HepG2 (cell line): Measurements from ENCODE around the gene TOMM22. TPM values are rescaled to one million over a fixed set of nuclear protein-coding genes. Genes with fewer than 3 reads are reported as not detected.

ENCODE experiments used
- AHR ChIP-seq: IDR thresholded peaks from 2 replicates; pipeline ENCODE4 v1.6.1; 2018; ENCODE audit warnings: missing genetic modification reagents, missing compliant biosample characterization
- CBX5 ChIP-seq: sonication (generic); formaldehyde crosslinking; IDR thresholded peaks from 2 replicates; pipeline ENCODE4 v1.4.0; 2020; ENCODE audit warnings: missing genetic modification reagents, borderline replicate concordance
- CHD2 ChIP-seq: IDR thresholded peaks from 2 replicates; pipeline ENCODE4 v1.6.1; 2011; ENCODE audit warnings: low read depth, low read length, improper control_type of control experiment
- EHMT2 ChIP-seq: fragments of 200-600 bp; sonication (generic); IDR thresholded peaks from 2 replicates; pipeline ENCODE4 v1.7.0; 2017; ENCODE audit warnings: antibody characterized with exemption, low read depth, low read length, borderline replicate concordance
- FOXM1 ChIP-seq: sonication (generic); formaldehyde crosslinking; IDR thresholded peaks from 2 replicates; pipeline ENCODE4 v1.5.0; 2020; ENCODE audit warnings: missing genetic modification reagents
- HDAC1 ChIP-seq: sonication (generic); formaldehyde crosslinking; IDR thresholded peaks from 2 replicates; pipeline ENCODE4 v1.5.1; 2020; ENCODE audit warnings: mild to moderate bottlenecking, missing genetic modification reagents
- KLF15 ChIP-seq: sonication (generic); formaldehyde crosslinking; IDR thresholded peaks from 2 replicates; pipeline ENCODE4 v1.8.1; 2023; ENCODE audit warnings: borderline replicate concordance, mild to moderate bottlenecking, inconsistent platforms, missing genetic modification reagents, mixed read lengths
- MED8 ChIP-seq: sonication (generic); formaldehyde crosslinking; IDR thresholded peaks from 2 replicates; pipeline ENCODE4 v1.8.1; 2023; ENCODE audit warnings: mild to moderate bottlenecking, missing genetic modification reagents; ENCODE audit not compliant: insufficient replicate concordance
- MTF2 ChIP-seq: sonication (generic); formaldehyde crosslinking; IDR thresholded peaks from 2 replicates; pipeline ENCODE4 v1.5.0; 2020; ENCODE audit warnings: missing genetic modification reagents, borderline replicate concordance
- PAF1 ChIP-seq: IDR thresholded peaks from 2 replicates; pipeline ENCODE4 v1.6.1; 2016; ENCODE audit warnings: missing genetic modification reagents, missing compliant biosample characterization
- ZNF33B ChIP-seq: sonication (generic); formaldehyde crosslinking; IDR thresholded peaks from 2 replicates; pipeline ENCODE4 v1.5.1; 2020; ENCODE audit warnings: mild to moderate bottlenecking, missing genetic modification reagents
- ZNF432 ChIP-seq: sonication (generic); formaldehyde crosslinking; IDR thresholded peaks from 2 replicates; pipeline ENCODE4 v1.5.0; 2020; ENCODE audit warnings: missing genetic modification reagents, mild to moderate bottlenecking, borderline replicate concordance
- ZNF552 ChIP-seq: sonication (generic); formaldehyde crosslinking; IDR thresholded peaks from 2 replicates; pipeline ENCODE4 v1.9.0; 2022; ENCODE audit warnings: missing genetic modification reagents, mild to moderate bottlenecking, borderline replicate concordance
- ZNF761 ChIP-seq: sonication (generic); formaldehyde crosslinking; conservative IDR thresholded peaks from 2 replicates; pipeline ENCODE4 v1.4.0; 2020; ENCODE audit warnings: mild to moderate bottlenecking, missing genetic modification reagents
- ZSCAN30 ChIP-seq: sonication (generic); formaldehyde crosslinking; IDR thresholded peaks from 2 replicates; pipeline ENCODE4 v1.5.0; 2020; ENCODE audit warnings: mild to moderate bottlenecking, missing genetic modification reagents
- polyA plus RNA-seq, 8 experiments: library from polyadenylated mRNA; depleted of rRNA in 3 of 8; stranded (reverse) in 7 of 8; unstranded in 1 of 8; fragments of >200 nt; fragmentation: Illumina TruSeq in 4 of 8; extraction: Trizol in 4 of 8; gene quantifications; 2 replicates each; pipeline versions ENCODE4 v1.2.1 to v1.2.3, GENCODE V29; 2011 to 2016; ENCODE audit warnings: low read depth in 4 of 8, missing spikeins in 1 of 8, mixed read lengths in 1 of 8; ENCODE audit not compliant: insufficient read depth in 1 of 8
- total RNA-seq, 5 experiments: library from RNA; depleted of rRNA; stranded (reverse); fragments of >200 nt; fragmentation: Illumina TruSeq; extraction: Trizol; gene quantifications; 2 replicates each; pipeline ENCODE4 v1.2.3, GENCODE V29; 2016; ENCODE audit warnings: low read depth in 1 of 5
- TF ChIP-seq, protein P1 (sequence below): sonication (generic); formaldehyde crosslinking; IDR thresholded peaks from 2 replicates; pipeline ENCODE4 v1.8.1; 2023; ENCODE audit warnings: mild to moderate bottlenecking, missing genetic modification reagents
- TF ChIP-seq, protein P2 (sequence below): sonication (generic); formaldehyde crosslinking; IDR thresholded peaks from 2 replicates; pipeline ENCODE4 v1.5.1; 2020; ENCODE audit warnings: missing genetic modification reagents, mild to moderate bottlenecking, borderline replicate concordance
- TF ChIP-seq, protein P3 (sequence below): sonication (generic); formaldehyde crosslinking; IDR thresholded peaks from 2 replicates; pipeline ENCODE4 v1.5.1; 2020; ENCODE audit warnings: mild to moderate bottlenecking, missing genetic modification reagents, borderline replicate concordance
- TF ChIP-seq, protein P4 (sequence below): conservative IDR thresholded peaks from 2 replicates; pipeline ENCODE4 v1.6.1; 2018; ENCODE audit warnings: missing genetic modification reagents
- TF ChIP-seq, protein P5 (sequence below): sonication (generic); formaldehyde crosslinking; IDR thresholded peaks from 2 replicates; pipeline ENCODE4 v1.5.0; 2020; ENCODE audit warnings: missing genetic modification reagents

TOMM22 gene
- total and polyA plus RNA-seq, 2 of the 13 experiments (the other 11 are each of a cell fraction or from before 2014, with no cell fraction given): 46.9 to 118 TPM

DNA sequence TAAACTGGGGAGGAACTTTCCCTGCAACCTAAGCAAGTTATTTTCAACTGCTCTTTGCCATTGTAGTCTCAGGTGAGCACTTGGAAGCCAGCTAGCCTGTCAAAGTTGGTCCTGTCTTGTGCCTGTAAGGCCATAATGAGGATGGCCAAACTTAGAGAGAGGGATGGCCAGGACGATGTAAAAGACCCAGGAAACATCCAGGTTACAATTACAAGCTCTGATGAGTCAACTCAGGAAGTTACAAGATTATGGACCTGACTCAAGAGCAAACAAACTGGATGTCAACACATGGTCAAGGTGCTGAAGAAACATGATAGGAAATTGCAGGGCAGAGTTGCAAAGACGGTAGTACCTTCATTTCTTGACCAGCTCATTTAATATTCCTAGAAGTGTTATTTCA is 25.6 kb downstream of the TOMM22 start (continued):
- TF ChIP-seq ZNF432 (CRISPR knock-in tag): no peak
- TF ChIP-seq, protein P1, sequence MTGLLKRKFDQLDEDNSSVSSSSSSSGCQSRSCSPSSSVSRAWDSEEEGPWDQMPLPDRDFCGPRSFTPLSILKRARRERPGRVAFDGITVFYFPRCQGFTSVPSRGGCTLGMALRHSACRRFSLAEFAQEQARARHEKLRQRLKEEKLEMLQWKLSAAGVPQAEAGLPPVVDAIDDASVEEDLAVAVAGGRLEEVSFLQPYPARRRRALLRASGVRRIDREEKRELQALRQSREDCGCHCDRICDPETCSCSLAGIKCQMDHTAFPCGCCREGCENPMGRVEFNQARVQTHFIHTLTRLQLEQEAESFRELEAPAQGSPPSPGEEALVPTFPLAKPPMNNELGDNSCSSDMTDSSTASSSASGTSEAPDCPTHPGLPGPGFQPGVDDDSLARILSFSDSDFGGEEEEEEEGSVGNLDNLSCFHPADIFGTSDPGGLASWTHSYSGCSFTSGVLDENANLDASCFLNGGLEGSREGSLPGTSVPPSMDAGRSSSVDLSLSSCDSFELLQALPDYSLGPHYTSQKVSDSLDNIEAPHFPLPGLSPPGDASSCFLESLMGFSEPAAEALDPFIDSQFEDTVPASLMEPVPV (CRISPR knock-in tag): no peak
- peak; percentile 60 for TF ChIP-seq HDAC1 (CRISPR knock-in tag)
- TF ChIP-seq CBX5 (CRISPR knock-in tag): no peak
- no peak for TF ChIP-seq MTF2 (CRISPR knock-in tag)
- TF ChIP-seq EHMT2: no peak
- TF ChIP-seq ZNF552 (CRISPR knock-in tag): no peak
- TF ChIP-seq AHR: no peak
- TF ChIP-seq, protein P2, sequence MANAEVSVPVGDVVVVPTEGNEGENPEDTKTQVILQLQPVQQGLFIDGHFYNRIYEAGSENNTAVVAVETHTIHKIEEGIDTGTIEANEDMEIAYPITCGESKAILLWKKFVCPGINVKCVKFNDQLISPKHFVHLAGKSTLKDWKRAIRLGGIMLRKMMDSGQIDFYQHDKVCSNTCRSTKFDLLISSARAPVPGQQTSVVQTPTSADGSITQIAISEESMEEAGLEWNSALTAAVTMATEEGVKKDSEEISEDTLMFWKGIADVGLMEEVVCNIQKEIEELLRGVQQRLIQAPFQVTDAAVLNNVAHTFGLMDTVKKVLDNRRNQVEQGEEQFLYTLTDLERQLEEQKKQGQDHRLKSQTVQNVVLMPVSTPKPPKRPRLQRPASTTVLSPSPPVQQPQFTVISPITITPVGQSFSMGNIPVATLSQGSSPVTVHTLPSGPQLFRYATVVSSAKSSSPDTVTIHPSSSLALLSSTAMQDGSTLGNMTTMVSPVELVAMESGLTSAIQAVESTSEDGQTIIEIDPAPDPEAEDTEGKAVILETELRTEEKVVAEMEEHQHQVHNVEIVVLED: no peak
- no peak for TF ChIP-seq ZSCAN30 (CRISPR knock-in tag)
- TF ChIP-seq ZNF761 (CRISPR knock-in tag): no peak
- TF ChIP-seq, protein P3, sequence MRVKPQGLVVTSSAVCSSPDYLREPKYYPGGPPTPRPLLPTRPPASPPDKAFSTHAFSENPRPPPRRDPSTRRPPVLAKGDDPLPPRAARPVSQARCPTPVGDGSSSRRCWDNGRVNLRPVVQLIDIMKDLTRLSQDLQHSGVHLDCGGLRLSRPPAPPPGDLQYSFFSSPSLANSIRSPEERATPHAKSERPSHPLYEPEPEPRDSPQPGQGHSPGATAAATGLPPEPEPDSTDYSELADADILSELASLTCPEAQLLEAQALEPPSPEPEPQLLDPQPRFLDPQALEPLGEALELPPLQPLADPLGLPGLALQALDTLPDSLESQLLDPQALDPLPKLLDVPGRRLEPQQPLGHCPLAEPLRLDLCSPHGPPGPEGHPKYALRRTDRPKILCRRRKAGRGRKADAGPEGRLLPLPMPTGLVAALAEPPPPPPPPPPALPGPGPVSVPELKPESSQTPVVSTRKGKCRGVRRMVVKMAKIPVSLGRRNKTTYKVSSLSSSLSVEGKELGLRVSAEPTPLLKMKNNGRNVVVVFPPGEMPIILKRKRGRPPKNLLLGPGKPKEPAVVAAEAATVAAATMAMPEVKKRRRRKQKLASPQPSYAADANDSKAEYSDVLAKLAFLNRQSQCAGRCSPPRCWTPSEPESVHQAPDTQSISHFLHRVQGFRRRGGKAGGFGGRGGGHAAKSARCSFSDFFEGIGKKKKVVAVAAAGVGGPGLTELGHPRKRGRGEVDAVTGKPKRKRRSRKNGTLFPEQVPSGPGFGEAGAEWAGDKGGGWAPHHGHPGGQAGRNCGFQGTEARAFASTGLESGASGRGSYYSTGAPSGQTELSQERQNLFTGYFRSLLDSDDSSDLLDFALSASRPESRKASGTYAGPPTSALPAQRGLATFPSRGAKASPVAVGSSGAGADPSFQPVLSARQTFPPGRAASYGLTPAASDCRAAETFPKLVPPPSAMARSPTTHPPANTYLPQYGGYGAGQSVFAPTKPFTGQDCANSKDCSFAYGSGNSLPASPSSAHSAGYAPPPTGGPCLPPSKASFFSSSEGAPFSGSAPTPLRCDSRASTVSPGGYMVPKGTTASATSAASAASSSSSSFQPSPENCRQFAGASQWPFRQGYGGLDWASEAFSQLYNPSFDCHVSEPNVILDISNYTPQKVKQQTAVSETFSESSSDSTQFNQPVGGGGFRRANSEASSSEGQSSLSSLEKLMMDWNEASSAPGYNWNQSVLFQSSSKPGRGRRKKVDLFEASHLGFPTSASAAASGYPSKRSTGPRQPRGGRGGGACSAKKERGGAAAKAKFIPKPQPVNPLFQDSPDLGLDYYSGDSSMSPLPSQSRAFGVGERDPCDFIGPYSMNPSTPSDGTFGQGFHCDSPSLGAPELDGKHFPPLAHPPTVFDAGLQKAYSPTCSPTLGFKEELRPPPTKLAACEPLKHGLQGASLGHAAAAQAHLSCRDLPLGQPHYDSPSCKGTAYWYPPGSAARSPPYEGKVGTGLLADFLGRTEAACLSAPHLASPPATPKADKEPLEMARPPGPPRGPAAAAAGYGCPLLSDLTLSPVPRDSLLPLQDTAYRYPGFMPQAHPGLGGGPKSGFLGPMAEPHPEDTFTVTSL (CRISPR knock-in tag): peak; percentile 77
- TF ChIP-seq, protein P4, sequence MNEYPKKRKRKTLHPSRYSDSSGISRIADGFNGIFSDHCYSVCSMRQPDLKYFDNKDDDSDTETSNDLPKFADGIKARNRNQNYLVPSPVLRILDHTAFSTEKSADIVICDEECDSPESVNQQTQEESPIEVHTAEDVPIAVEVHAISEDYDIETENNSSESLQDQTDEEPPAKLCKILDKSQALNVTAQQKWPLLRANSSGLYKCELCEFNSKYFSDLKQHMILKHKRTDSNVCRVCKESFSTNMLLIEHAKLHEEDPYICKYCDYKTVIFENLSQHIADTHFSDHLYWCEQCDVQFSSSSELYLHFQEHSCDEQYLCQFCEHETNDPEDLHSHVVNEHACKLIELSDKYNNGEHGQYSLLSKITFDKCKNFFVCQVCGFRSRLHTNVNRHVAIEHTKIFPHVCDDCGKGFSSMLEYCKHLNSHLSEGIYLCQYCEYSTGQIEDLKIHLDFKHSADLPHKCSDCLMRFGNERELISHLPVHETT: no peak
- no peak for TF ChIP-seq PAF1
- TF ChIP-seq ZNF33B (CRISPR knock-in tag): no peak
- TF ChIP-seq CHD2: no peak
- no peak for TF ChIP-seq FOXM1
- TF ChIP-seq, protein P5, sequence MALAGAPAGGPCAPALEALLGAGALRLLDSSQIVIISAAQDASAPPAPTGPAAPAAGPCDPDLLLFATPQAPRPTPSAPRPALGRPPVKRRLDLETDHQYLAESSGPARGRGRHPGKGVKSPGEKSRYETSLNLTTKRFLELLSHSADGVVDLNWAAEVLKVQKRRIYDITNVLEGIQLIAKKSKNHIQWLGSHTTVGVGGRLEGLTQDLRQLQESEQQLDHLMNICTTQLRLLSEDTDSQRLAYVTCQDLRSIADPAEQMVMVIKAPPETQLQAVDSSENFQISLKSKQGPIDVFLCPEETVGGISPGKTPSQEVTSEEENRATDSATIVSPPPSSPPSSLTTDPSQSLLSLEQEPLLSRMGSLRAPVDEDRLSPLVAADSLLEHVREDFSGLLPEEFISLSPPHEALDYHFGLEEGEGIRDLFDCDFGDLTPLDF (CRISPR knock-in tag): no peak
- TF ChIP-seq KLF15 (CRISPR knock-in tag): no peak
- TF ChIP-seq MED8 (CRISPR knock-in tag): no peak
